ENCODE measurements around the gene VASP. TPM values are rescaled to one million over a fixed set of nuclear protein-coding genes. Genes with fewer than 3 reads are reported as not detected.

VASP gene
- total and polyA plus RNA-seq, 9 of the 15 experiments (the other 6 are each of a cell fraction or from before 2014, with no cell fraction given), result 16.7 to 261 (median 112) TPM

GRCh38 chr19:45508861-45509691, 1.8 kb downstream of the VASP start (continued):
- TF ChIP-seq, protein P1, sequence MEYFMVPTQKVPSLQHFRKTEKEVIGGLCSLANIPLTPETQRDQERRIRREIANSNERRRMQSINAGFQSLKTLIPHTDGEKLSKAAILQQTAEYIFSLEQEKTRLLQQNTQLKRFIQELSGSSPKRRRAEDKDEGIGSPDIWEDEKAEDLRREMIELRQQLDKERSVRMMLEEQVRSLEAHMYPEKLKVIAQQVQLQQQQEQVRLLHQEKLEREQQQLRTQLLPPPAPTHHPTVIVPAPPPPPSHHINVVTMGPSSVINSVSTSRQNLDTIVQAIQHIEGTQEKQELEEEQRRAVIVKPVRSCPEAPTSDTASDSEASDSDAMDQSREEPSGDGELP (CRISPR knock-in tag; IDR thresholded peaks at IDR 0.05; ENCODE audit: borderline replicate concordance), result peak; percentile 60; the same call in 1 of the 2 replicates
- TF ChIP-seq ZNF146 (CRISPR knock-in tag; IDR thresholded peaks at IDR 0.05; ENCODE audit: unreplicated experiment) (no peak), TAL1 (IDR thresholded peaks at IDR 0.05) (no peak), LEF1 (IDR thresholded peaks at IDR 0.05) (peak; percentile 54; the same call in 1 of the 2 replicates), ZNF764 (CRISPR knock-in tag; IDR thresholded peaks at IDR 0.05; ENCODE audit: low read depth) (no peak), YBX1 (IDR thresholded peaks at IDR 0.05) (no peak), SUPT5H (IDR thresholded peaks at IDR 0.05) (peak; percentile 60), POLR2B (IDR thresholded peaks at IDR 0.05; ENCODE audit: low read depth, partially characterized antibody) (peak; percentile 36), FIP1L1 (IDR thresholded peaks at IDR 0.05; ENCODE audit: low read depth, low read length, poor library complexity, severe bottlenecking) (no peak), ZNF699 (CRISPR knock-in tag; IDR thresholded peaks at IDR 0.05; ENCODE audit: insufficient replicate concordance) (no peak), TCF7 (IDR thresholded peaks at IDR 0.05; ENCODE audit: borderline replicate concordance) (0 out of 2 replicates have a peak, but pooled peaks have one; percentile 1), FOXK2 (conservative IDR thresholded peaks at IDR 0.05 in 1 of 2, IDR thresholded peaks at IDR 0.05 in 1 of 2; ENCODE audit: low read depth in 2 of 2) (0 out of 4 replicates have a peak, but pooled peaks of 1 of the 2 experiments have one; percentile 31), ZBTB11 (CRISPR knock-in tag; IDR thresholded peaks at IDR 0.05) (peak in 1 of 3 experiments; percentile 82; a peak in 2 of 6 replicates), ZBTB8A (IDR thresholded peaks at IDR 0.05; ENCODE audit: partially characterized antibody) (no peak)
- TF ChIP-seq, protein P2, sequence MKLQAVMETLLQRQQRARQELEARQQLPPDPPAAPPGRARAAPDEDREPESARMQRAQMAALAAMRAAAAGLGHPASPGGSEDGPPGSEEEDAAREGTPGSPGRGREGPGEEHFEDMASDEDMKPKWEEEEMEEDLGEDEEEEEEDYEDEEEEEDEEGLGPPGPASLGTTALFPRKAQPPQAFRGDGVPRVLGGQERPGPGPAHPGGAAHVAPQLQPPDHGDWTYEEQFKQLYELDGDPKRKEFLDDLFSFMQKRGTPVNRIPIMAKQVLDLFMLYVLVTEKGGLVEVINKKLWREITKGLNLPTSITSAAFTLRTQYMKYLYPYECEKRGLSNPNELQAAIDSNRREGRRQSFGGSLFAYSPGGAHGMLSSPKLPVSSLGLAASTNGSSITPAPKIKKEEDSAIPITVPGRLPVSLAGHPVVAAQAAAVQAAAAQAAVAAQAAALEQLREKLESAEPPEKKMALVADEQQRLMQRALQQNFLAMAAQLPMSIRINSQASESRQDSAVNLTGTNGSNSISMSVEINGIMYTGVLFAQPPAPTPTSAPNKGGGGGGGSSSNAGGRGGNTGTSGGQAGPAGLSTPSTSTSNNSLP (IDR thresholded peaks at IDR 0.05; ENCODE audit: borderline replicate concordance, low read depth, low read length), result no peak

All from K562 (cell line).